ENCODE data around the gene NPHP4. TPM values are rescaled to one million over a fixed set of nuclear protein-coding genes. Genes with fewer than 3 reads are reported as not detected.

Gene NPHP4
- total and polyA plus RNA-seq, 10 of the 15 experiments (the other 5 are each of a cell fraction or from before 2014, with no cell fraction given): 0.16 to 10.5 (median 3.1) TPM

DNA sequence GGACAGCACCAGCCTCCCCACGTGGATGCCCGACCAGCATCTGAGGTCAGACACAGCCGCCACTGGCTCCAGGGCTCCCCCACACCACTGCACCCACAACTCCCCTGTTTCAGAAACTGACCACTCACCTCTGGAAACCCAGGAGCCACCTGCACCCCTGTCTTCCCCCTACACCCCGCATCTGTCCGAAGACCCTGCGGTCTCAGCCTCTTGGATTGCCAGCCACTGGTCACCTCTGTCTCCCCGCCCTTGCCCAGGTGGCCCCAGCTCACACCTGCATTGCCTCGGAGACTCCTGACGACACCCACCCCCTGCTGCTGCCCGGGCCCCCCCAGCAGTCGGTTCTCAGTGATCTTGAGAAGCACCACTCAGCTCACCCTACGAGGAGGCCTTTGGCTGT, 21.3 kb upstream of the NPHP4 start:
- no peak overlapping the region for H3K9ac ChIP-seq (ENCODE audit: control insufficient read depth, insufficient read depth, low read length)
- peaks cover 5% of the 10 kb centered on the region; the same call in 1 of the 2 replicates for H3K4me1 ChIP-seq (ENCODE audit: control insufficient read depth, insufficient read depth, low read length)
- ChIA-PET POLR2A (no interaction called here), RAD21 (ENCODE audit: unreplicated experiment) (no interaction called here), CTCF (interaction anchor here (0.8 kb wide), 1 partner anchor 19 kb away, joined by 3 read pairs; no protein-coding TSS in a partner anchor), SMC1A (ENCODE audit: uncharacterized antibody, unreplicated experiment) (no interaction called here)
- no peaks in the 10 kb centered on the region for H3K79me2 ChIP-seq (ENCODE audit: control insufficient read depth, insufficient read depth, low read length)
- no peak overlapping the region for H2AFZ ChIP-seq (ENCODE audit: control insufficient read depth, low read depth, low read length)
- in situ Hi-C loops (cut with MboI) (no loop called here), intact Hi-C loops (cut with micrococcal nuclease; ENCODE audit: unreplicated experiment) (no loop called here)
- no peaks in the 10 kb centered on the region; a peak in 1 of 4 replicates for H3K36me3 ChIP-seq (ENCODE audit: control insufficient read depth in 2 of 2, insufficient read depth in 2 of 2, low read length in 1 of 2)
- DNase-seq (ENCODE audit: low read depth, low spot score): no peak
- H3K4me3 ChIP-seq: no peak overlapping the region
- H3K27ac ChIP-seq (ENCODE audit: control insufficient read depth, insufficient read depth): no peak overlapping the region
- H3K4me2 ChIP-seq (ENCODE audit: control insufficient read depth, insufficient read depth): no peak overlapping the region
- H4K20me1 ChIP-seq (ENCODE audit: control insufficient read depth, insufficient read depth): no peaks in the 10 kb centered on the region
- BruUV-seq (replicated peaks): no TSS peak
- H3K27me3 ChIP-seq (replicated peaks in 1 of 2; ENCODE audit: control insufficient read depth in 2 of 2, insufficient read depth in 2 of 2, low read length in 1 of 2): no peaks in the 10 kb centered on the region
- FAIRE-seq: no peak
- no peak for TF ChIP-seq CBX3 (IDR thresholded peaks at IDR 0.05; ENCODE audit: borderline replicate concordance, low read depth)
- TF ChIP-seq PAX5 (IDR thresholded peaks at IDR 0.05; ENCODE audit: borderline replicate concordance, low read depth, low read length): no peak
- TF ChIP-seq, protein P1, sequence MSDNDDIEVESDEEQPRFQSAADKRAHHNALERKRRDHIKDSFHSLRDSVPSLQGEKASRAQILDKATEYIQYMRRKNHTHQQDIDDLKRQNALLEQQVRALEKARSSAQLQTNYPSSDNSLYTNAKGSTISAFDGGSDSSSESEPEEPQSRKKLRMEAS (IDR thresholded peaks at IDR 0.05; ENCODE audit: low read depth, low read length): no peak
- TF ChIP-seq, protein P2, sequence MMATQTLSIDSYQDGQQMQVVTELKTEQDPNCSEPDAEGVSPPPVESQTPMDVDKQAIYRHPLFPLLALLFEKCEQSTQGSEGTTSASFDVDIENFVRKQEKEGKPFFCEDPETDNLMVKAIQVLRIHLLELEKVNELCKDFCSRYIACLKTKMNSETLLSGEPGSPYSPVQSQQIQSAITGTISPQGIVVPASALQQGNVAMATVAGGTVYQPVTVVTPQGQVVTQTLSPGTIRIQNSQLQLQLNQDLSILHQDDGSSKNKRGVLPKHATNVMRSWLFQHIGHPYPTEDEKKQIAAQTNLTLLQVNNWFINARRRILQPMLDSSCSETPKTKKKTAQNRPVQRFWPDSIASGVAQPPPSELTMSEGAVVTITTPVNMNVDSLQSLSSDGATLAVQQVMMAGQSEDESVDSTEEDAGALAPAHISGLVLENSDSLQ (IDR thresholded peaks at IDR 0.05): no peak
- 91% methylated on average over 11 of the region's 12 CpGs for WGBS (ENCODE audit: insufficient coverage, insufficient replicate concordance, low lambda C conversion rate, missing lambda C conversion rate)
- H3K9me3 ChIP-seq (replicated peaks; ENCODE audit: control insufficient read depth, insufficient read depth, low read length): no peaks in the 10 kb centered on the region
- no peak for ATAC-seq

DNA sequence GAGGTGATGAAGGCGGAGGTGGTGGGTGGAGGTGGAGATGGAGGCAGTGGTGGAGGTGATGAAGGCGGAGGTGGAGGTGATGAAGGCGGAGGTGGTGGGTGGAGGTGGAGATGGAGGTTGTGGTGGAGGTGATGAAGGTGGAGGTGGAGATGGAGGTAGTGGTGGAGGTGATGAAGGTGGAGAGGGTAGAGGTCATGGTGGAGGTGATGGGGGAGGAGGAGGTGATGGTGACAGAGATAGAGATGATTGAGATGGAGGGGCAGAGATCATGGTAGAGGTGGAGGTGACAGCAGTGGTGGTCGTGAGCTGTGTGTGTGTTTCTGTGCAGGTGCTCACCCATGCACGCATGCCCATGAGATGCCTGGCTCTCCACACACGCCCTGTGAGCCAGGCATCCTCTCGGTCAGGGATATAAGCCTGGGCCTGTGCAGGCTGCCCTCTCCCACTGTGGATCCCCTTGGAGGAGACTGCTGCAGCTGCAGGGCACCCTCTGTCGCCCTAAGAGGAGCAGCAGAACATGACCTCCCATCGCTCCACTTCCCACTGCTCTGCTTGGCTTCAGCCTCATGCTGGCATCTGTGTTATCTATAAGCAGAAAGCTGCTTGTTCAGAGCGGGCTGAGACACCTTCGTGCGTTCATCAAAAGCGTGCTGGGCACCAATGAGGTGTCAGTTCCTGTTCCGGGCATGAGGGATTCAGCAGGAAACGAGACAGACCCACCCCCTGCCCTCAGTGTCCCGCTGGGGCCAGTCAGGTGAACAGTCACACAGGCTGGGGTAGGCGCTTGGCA, 20.5 kb upstream of the NPHP4 start:
- ATAC-seq (peak; percentile 47), FAIRE-seq (no peak), DNase-seq (ENCODE audit: low read depth, low spot score) (no peak)
- Histone ChIP-seq H3K27me3 (replicated peaks in 1 of 2; ENCODE audit: control insufficient read depth in 2 of 2, insufficient read depth in 2 of 2, low read length in 1 of 2) (no peaks in the 10 kb centered on the region), H3K27ac (ENCODE audit: control insufficient read depth, insufficient read depth) (no peak overlapping the region), H3K9ac (ENCODE audit: control insufficient read depth, insufficient read depth, low read length) (no peak overlapping the region), H4K20me1 (ENCODE audit: control insufficient read depth, insufficient read depth) (no peaks in the 10 kb centered on the region), H3K9me3 (replicated peaks; ENCODE audit: control insufficient read depth, insufficient read depth, low read length) (no peaks in the 10 kb centered on the region), H3K79me2 (ENCODE audit: control insufficient read depth, insufficient read depth, low read length) (no peaks in the 10 kb centered on the region), H3K36me3 (ENCODE audit: control insufficient read depth in 2 of 2, insufficient read depth in 2 of 2, low read length in 1 of 2) (no peaks in the 10 kb centered on the region; a peak in 1 of 4 replicates), H2AFZ (ENCODE audit: control insufficient read depth, low read depth, low read length) (no peak overlapping the region), H3K4me3 (no peak overlapping the region), H3K4me1 (ENCODE audit: control insufficient read depth, insufficient read depth, low read length) (peaks cover 5% of the 10 kb centered on the region; the same call in 1 of the 2 replicates), H3K4me2 (ENCODE audit: control insufficient read depth, insufficient read depth) (no peak overlapping the region)
- 60% methylated on average over 16 of the region's 17 CpGs for WGBS (ENCODE audit: insufficient coverage, insufficient replicate concordance, low lambda C conversion rate, missing lambda C conversion rate)
- POLR2A ChIA-PET: no interaction called here
- in situ Hi-C loops (cut with MboI): no loop called here
- BruUV-seq (replicated peaks): no TSS peak
- CTCF ChIA-PET: interaction anchor here (0.8 kb wide), 1 partner anchor 19 kb away, joined by 3 read pairs; no protein-coding TSS in a partner anchor
- intact Hi-C loops (cut with micrococcal nuclease; ENCODE audit: unreplicated experiment): no loop called here
- SMC1A ChIA-PET (ENCODE audit: uncharacterized antibody, unreplicated experiment): no interaction called here
- RAD21 ChIA-PET (ENCODE audit: unreplicated experiment): no interaction called here
- TF ChIP-seq, protein P3, sequence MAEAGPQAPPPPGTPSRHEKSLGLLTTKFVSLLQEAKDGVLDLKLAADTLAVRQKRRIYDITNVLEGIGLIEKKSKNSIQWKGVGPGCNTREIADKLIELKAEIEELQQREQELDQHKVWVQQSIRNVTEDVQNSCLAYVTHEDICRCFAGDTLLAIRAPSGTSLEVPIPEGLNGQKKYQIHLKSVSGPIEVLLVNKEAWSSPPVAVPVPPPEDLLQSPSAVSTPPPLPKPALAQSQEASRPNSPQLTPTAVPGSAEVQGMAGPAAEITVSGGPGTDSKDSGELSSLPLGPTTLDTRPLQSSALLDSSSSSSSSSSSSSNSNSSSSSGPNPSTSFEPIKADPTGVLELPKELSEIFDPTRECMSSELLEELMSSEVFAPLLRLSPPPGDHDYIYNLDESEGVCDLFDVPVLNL (IDR thresholded peaks at IDR 0.05; ENCODE audit: low read depth, low read length): no peak
- TF ChIP-seq DPF2 (IDR thresholded peaks at IDR 0.05): no peak
- no peak for TF ChIP-seq PML (IDR thresholded peaks at IDR 0.05; ENCODE audit: low read length)
- TF ChIP-seq SMAD5 (IDR thresholded peaks at IDR 0.05; ENCODE audit: low read depth): no peak
- TF ChIP-seq, protein P4, sequence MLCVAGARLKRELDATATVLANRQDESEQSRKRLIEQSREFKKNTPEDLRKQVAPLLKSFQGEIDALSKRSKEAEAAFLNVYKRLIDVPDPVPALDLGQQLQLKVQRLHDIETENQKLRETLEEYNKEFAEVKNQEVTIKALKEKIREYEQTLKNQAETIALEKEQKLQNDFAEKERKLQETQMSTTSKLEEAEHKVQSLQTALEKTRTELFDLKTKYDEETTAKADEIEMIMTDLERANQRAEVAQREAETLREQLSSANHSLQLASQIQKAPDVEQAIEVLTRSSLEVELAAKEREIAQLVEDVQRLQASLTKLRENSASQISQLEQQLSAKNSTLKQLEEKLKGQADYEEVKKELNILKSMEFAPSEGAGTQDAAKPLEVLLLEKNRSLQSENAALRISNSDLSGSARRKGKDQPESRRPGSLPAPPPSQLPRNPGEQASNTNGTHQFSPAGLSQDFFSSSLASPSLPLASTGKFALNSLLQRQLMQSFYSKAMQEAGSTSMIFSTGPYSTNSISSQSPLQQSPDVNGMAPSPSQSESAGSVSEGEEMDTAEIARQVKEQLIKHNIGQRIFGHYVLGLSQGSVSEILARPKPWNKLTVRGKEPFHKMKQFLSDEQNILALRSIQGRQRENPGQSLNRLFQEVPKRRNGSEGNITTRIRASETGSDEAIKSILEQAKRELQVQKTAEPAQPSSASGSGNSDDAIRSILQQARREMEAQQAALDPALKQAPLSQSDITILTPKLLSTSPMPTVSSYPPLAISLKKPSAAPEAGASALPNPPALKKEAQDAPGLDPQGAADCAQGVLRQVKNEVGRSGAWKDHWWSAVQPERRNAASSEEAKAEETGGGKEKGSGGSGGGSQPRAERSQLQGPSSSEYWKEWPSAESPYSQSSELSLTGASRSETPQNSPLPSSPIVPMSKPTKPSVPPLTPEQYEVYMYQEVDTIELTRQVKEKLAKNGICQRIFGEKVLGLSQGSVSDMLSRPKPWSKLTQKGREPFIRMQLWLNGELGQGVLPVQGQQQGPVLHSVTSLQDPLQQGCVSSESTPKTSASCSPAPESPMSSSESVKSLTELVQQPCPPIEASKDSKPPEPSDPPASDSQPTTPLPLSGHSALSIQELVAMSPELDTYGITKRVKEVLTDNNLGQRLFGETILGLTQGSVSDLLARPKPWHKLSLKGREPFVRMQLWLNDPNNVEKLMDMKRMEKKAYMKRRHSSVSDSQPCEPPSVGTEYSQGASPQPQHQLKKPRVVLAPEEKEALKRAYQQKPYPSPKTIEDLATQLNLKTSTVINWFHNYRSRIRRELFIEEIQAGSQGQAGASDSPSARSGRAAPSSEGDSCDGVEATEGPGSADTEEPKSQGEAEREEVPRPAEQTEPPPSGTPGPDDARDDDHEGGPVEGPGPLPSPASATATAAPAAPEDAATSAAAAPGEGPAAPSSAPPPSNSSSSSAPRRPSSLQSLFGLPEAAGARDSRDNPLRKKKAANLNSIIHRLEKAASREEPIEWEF (IDR thresholded peaks at IDR 0.05; ENCODE audit: insufficient replicate concordance, low read depth, low read length): no peak

All from GM12878 (cell line).